NAMALWA (cell line): ENCODE measurements around the gene EMD.

ENCODE experiments used
- DNase-seq: peaks from one replicate; pipeline ENCODE4 v3.0.0-alpha.2; 2015; ENCODE audit warnings: low spot score

EMD gene

GRCh38 chrX:154419189-154419588 is 40.1 kb downstream of the EMD start:
- no peak for DNase-seq

GRCh38 chrX:154419688-154420401 is 40.8 kb downstream of the EMD start:
- DNase-seq, result no peak

- no peak for DNase-seq
Observed at GRCh38 chrX:154420402-154420756, 41.3 kb downstream of the EMD start.

- no peak for DNase-seq
Observed at GRCh38 chrX:154426916-154427770, 48.0 kb downstream of the EMD start.

DNA sequence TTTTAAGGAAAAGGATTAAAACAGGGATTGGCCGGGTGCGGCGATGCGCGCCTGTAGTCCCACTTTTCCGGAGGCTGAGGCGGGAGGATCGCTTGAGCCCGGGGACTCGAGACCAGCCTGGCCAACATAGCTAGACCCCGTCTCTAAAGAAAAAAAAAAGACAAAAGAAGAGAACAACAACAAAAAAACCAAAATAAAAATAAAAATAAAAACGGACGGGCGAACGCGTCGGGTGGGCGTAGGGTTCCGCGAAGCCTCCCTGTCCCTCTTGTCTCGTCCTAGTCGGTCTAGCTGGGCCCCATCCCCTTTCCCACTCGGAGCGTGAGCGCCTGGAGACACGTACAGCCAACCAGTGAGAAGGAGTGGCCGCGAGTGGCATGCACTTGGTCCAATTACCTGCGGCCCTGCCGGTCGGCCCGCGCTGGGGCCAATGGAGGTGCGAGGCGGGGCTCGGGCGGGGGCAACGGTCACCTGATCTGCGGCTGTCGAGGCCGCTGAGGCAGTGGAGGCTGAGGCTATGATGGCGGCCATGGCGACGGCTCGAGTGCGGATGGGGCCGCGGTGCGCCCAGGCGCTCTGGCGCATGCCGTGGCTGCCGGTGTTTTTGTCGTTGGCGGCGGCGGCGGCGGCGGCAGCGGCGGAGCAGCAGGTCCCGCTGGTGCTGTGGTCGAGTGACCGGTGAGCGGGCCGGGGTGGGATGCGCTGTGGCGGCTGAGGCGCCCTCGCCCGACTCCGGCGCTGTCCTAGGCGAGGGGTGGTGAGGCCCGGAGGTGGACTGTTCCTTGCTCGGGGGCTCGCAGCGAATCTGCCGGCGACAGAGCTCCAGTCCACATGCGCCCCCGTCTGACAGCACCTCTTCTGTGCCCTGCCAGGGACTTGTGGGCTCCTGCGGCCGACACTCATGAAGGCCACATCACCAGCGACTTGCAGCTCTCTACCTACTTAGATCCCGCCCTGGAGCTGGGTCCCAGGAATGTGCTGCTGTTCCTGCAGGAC is 49.4 kb downstream of the EMD start, which contains the start of gene ATP6AP1:
TSS of gene ATP6AP1 (plus strand) at position 502 of the 996 bp plus-strand sequence. CDS start at position 518, 16 bp downstream.
- peak; percentile 90 for DNase-seq

- no peak for DNase-seq
Observed at GRCh38 chrX:154429711-154430110, 50.6 kb downstream of the EMD start.

- no peak for DNase-seq
Observed at GRCh38 chrX:154430479-154430878, 51.4 kb downstream of the EMD start.

DNA sequence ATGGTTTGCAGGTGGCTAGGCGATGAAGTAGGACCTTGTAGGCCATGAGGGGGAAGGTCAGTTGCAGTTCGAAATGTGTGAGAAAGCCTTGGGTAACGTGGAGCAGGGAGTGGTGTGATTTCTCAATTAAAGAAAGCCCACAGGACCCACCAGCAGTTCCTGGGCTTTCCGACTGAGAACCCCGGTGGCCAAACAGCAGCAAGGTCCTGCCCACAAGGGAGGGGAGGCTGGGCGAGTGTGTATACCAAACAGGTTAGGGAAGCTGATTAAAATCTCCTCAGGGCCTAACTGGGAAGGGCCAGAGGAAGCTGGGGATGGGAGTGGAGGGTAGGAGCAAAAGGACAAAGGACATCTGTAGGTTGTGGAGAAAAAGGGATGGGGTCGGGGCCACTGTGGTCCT is 51.8 kb downstream of the EMD start:
- DNase-seq, result no peak
